Nephron (organoid): Measurements from ENCODE around the gene MTA1.

Experiments used
- H3K27ac Mint-ChIP-seq, 3 experiments: 2 replicates each; pipeline ENCODE4 v1.8.0; 2020; ENCODE audit warnings: mixed read lengths in 3 of 3, mild to moderate bottlenecking in 2 of 3, moderate library complexity in 1 of 3
- H3K27me3 Mint-ChIP-seq: 2 replicates; pipeline ENCODE4 v1.8.0; 2021; ENCODE audit warnings: low read depth, mild to moderate bottlenecking, moderate library complexity, mixed read lengths
- H3K36me3 Mint-ChIP-seq: 2 replicates; pipeline ENCODE4 v1.8.0; 2020; ENCODE audit warnings: low read depth, mixed read lengths
- H3K4me1 Mint-ChIP-seq: 2 replicates; pipeline ENCODE4 v1.8.0; 2020; ENCODE audit warnings: mixed read lengths
- H3K4me3 Mint-ChIP-seq, 3 experiments: 2 replicates each; pipeline ENCODE4 v1.8.0; 2020; ENCODE audit warnings: mild to moderate bottlenecking in 3 of 3, mixed read lengths in 3 of 3, moderate library complexity in 2 of 3
- H3K9me3 Mint-ChIP-seq: 2 replicates; pipeline ENCODE4 v1.8.0; 2020; ENCODE audit warnings: mixed read lengths
- TF ChIP-seq, protein P1 (sequence below), 3 experiments: fragments of 200-600 bp; sonication (generic); IDR thresholded peaks; one replicate each; pipeline ENCODE4 v1.5.0; 2021; ENCODE audit warnings: antibody characterized with exemption in 3 of 3; ENCODE audit not compliant: unreplicated experiment in 3 of 3

MTA1 gene

GRCh38 chr14:105455766-105456660, 36.4 kb downstream of the MTA1 start:
- no peak overlapping the region for H3K27ac Mint-ChIP-seq
- H3K4me3 Mint-ChIP-seq, result no peak overlapping the region
- no peaks in the 10 kb centered on the region for H3K9me3 Mint-ChIP-seq
- H3K36me3 Mint-ChIP-seq, result peaks cover 28% of the 10 kb centered on the region
- no peaks in the 10 kb centered on the region for H3K27me3 Mint-ChIP-seq
- H3K4me1 Mint-ChIP-seq, result no peaks in the 10 kb centered on the region
- TF ChIP-seq, protein P1, sequence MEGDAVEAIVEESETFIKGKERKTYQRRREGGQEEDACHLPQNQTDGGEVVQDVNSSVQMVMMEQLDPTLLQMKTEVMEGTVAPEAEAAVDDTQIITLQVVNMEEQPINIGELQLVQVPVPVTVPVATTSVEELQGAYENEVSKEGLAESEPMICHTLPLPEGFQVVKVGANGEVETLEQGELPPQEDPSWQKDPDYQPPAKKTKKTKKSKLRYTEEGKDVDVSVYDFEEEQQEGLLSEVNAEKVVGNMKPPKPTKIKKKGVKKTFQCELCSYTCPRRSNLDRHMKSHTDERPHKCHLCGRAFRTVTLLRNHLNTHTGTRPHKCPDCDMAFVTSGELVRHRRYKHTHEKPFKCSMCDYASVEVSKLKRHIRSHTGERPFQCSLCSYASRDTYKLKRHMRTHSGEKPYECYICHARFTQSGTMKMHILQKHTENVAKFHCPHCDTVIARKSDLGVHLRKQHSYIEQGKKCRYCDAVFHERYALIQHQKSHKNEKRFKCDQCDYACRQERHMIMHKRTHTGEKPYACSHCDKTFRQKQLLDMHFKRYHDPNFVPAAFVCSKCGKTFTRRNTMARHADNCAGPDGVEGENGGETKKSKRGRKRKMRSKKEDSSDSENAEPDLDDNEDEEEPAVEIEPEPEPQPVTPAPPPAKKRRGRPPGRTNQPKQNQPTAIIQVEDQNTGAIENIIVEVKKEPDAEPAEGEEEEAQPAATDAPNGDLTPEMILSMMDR (IDR thresholded peaks at IDR 0.05; ENCODE audit: unreplicated experiment in 3 of 3), result no peak

GRCh38 chr14:105456736-105457617, 37.4 kb downstream of the MTA1 start:
- H3K27ac Mint-ChIP-seq, result no peak overlapping the region
- peaks cover 29% of the 10 kb centered on the region for H3K36me3 Mint-ChIP-seq
- H3K27me3 Mint-ChIP-seq, result no peaks in the 10 kb centered on the region
- TF ChIP-seq, protein P1 (IDR thresholded peaks at IDR 0.05; ENCODE audit: unreplicated experiment in 3 of 3), result no peak
- no peak overlapping the region for H3K4me3 Mint-ChIP-seq
- H3K4me1 Mint-ChIP-seq, result no peaks in the 10 kb centered on the region
- no peaks in the 10 kb centered on the region for H3K9me3 Mint-ChIP-seq

DNA sequence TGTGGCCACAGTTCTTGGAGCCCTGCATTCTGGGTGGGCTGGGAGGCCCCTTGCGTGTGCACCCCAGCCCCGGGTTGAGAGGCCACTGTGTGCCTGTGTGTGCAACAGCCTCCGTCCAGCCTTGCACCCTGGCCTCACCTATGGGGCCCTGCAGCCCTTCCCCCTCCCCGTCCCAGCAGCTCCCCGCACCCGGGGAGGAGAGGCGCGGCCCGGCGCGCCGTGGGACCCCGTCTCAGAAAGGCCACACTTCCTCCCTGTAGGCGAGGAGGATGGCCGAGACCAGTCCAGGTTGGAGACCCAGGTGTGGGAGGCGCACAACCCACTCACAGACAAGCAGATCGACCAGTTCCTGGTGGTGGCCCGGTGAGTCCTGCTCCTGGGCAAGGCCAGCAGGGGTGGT, 38.4 kb downstream of the MTA1 start:
- no peaks in the 10 kb centered on the region for H3K4me1 Mint-ChIP-seq
- H3K27me3 Mint-ChIP-seq, result no peaks in the 10 kb centered on the region
- H3K4me3 Mint-ChIP-seq, result no peak overlapping the region
- no peak overlapping the region for H3K27ac Mint-ChIP-seq
- H3K36me3 Mint-ChIP-seq, result peaks cover 20% of the 10 kb centered on the region
- H3K9me3 Mint-ChIP-seq, result no peaks in the 10 kb centered on the region
- TF ChIP-seq, protein P1 (IDR thresholded peaks at IDR 0.05; ENCODE audit: unreplicated experiment in 3 of 3), result no peak

- H3K27me3 Mint-ChIP-seq, result no peaks in the 10 kb centered on the region
- TF ChIP-seq, protein P1 (IDR thresholded peaks at IDR 0.05; ENCODE audit: unreplicated experiment in 3 of 3), result no peak
- H3K9me3 Mint-ChIP-seq, result no peaks in the 10 kb centered on the region
- peaks cover 18% of the 10 kb centered on the region for H3K36me3 Mint-ChIP-seq
- no peak overlapping the region for H3K4me3 Mint-ChIP-seq
- H3K4me1 Mint-ChIP-seq, result no peaks in the 10 kb centered on the region
- no peak overlapping the region for H3K27ac Mint-ChIP-seq
These were observed 38.9 kb downstream of the MTA1 start for GRCh38 chr14:105458571-105458970.

- H3K9me3 Mint-ChIP-seq, result no peaks in the 10 kb centered on the region
- no peak overlapping the region for H3K27ac Mint-ChIP-seq
- peaks cover 15% of the 10 kb centered on the region for H3K36me3 Mint-ChIP-seq
- H3K4me3 Mint-ChIP-seq, result no peak overlapping the region
- no peaks in the 10 kb centered on the region for H3K4me1 Mint-ChIP-seq
- no peaks in the 10 kb centered on the region for H3K27me3 Mint-ChIP-seq
- TF ChIP-seq, protein P1 (IDR thresholded peaks at IDR 0.05; ENCODE audit: unreplicated experiment in 3 of 3), result no peak
These were observed 40.5 kb downstream of the MTA1 start for GRCh38 chr14:105460116-105460515.
